ENCODE measurements around the gene CAMTA1. TPM values are rescaled to one million over a fixed set of nuclear protein-coding genes. Genes with fewer than 3 reads are reported as not detected.
"Not testable (repeated sequence)": the region's sequence is repeated elsewhere in the genome, so short reads cannot be mapped to it uniquely, and the experiment has no call there.

CAMTA1 gene
- total RNA-seq, 1 donor, result 56.1 TPM

DNA sequence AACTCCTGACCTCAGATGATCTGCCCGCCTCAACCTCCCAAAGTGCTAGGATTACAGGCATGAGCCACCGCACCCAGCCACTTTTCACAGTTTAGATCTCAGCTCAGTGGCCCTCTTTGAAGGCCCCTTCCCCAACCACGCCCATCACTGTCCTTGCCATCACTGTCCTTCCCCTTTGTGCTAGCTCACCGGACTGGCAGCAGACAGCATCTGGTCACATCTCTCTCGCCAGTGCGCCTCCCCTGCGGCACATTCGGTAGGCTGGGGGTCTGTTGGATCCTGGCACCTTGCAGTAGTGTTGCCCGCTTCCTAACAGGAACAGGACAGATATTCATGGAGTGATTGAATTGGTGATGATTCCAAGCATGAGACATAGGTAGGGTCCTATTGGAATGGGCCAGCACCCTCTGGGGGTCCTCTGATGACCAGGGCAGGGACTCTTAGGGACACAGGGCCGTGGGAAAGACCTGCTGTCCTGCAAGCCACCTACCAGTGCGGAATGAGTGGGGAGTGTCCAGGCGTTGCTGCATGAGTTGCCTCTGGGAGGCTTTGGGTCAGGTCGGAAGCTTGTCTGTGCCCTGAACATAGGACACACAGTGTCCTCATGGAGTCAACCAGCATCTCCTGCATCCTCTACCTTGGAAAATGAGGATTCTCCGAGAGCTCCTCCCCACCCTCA, 807.0 kb downstream of the CAMTA1 start:
- H3K4me3 ChIP-seq (ENCODE audit: low read depth, low read length), result no peak overlapping the region
- TF ChIP-seq, protein P1, sequence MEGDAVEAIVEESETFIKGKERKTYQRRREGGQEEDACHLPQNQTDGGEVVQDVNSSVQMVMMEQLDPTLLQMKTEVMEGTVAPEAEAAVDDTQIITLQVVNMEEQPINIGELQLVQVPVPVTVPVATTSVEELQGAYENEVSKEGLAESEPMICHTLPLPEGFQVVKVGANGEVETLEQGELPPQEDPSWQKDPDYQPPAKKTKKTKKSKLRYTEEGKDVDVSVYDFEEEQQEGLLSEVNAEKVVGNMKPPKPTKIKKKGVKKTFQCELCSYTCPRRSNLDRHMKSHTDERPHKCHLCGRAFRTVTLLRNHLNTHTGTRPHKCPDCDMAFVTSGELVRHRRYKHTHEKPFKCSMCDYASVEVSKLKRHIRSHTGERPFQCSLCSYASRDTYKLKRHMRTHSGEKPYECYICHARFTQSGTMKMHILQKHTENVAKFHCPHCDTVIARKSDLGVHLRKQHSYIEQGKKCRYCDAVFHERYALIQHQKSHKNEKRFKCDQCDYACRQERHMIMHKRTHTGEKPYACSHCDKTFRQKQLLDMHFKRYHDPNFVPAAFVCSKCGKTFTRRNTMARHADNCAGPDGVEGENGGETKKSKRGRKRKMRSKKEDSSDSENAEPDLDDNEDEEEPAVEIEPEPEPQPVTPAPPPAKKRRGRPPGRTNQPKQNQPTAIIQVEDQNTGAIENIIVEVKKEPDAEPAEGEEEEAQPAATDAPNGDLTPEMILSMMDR (IDR thresholded peaks at IDR 0.05; ENCODE audit: insufficient read depth, low read depth, low read length), result no peak
- DNase-seq (ENCODE audit: low read depth), result no peak

DNA sequence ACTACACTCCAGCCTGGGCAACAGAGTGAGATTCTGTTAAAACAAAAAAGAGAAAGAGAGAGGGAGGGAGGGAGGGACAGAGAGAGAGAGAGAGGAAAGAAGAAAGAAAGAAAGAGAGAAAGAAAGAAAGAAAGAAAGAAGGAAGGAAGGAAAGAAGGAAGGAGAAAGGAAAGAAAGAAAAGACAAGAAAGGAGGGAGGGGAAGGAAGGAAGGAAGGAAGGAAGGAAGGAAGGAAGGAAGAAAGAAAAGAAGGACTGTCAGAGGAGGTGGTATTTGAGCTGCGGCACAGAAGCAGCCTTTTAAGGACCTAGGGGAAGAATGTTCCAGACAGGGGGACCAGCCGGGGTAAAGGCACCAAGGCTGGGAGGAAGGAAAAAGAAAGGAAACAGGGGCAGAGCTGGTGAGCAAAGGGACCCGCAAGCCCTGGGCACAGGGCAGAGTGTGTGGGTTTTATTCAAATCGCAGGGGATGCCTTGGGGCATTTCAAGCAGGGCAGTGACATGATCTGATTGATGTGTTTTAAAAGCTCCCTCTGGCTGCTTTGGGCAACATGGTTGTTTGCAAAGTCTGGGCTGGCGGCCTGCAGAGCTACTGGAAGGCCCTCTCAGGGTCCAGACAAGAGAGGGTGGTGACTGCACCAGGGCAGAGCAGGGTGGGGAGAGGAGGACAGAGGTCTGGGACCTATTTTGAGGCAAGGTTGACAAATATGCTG, 808.9 kb downstream of the CAMTA1 start:
- H3K4me3 ChIP-seq (ENCODE audit: low read depth, low read length), result no peak overlapping the region
- TF ChIP-seq, protein P1 (IDR thresholded peaks at IDR 0.05; ENCODE audit: insufficient read depth, low read depth, low read length), result no peak
- DNase-seq (ENCODE audit: low read depth), result no peak

DNA sequence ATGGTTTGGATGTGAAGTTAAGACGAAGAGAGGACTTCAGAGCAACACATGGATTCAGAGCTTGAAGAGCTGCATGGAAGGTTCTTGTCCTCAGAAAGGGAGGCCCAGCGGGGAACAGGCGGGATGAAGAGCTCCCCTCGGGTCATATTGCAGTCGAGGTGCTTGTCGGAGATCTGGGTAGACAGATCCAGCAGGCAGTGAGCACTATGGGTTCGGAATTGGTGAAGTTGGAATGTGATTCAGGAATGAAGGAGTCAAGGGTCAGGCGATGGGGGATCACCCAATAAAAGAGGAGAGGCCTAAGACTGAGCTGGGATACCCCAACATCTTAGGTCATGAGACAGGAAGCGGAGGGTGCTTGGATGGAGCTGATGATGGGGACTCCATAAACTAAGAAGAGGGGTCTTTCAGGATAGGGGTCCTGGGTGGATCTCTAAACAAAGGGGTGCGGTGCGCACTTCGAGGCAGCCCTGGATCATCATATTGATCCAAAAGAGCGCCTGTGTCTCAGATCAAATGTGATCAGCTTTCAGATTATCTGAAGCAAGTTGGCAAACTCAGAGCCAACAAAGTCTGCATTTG, 809.6 kb downstream of the CAMTA1 start:
- DNase-seq (ENCODE audit: low read depth), result no peak
- TF ChIP-seq, protein P1 (IDR thresholded peaks at IDR 0.05; ENCODE audit: insufficient read depth, low read depth, low read length), result no peak
- H3K4me3 ChIP-seq (ENCODE audit: low read depth, low read length), result no peak overlapping the region

DNA sequence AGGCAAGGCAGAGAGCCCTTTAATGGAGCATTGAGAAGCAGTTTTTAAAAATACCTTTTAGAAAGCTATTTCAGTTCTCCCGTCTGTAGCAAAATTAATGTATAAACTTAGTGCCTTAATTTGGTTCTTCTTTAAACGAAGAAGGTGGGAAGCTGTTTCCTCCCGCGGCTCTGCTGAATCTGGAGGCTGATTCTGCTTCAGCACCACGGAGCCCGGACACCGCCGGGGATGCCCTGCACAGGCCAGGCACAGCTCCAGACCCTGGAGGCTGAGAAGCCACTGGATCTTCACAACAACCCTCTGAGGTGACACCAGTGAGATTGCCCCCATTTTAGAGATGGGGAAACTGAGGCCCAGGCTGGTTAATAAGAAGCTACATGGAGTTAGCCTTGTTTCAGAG, 810.1 kb downstream of the CAMTA1 start:
- H3K4me3 ChIP-seq (ENCODE audit: low read depth, low read length), result no peak overlapping the region
- TF ChIP-seq, protein P1 (IDR thresholded peaks at IDR 0.05; ENCODE audit: insufficient read depth, low read depth, low read length), result no peak
- no peak for DNase-seq (ENCODE audit: low read depth)

DNA sequence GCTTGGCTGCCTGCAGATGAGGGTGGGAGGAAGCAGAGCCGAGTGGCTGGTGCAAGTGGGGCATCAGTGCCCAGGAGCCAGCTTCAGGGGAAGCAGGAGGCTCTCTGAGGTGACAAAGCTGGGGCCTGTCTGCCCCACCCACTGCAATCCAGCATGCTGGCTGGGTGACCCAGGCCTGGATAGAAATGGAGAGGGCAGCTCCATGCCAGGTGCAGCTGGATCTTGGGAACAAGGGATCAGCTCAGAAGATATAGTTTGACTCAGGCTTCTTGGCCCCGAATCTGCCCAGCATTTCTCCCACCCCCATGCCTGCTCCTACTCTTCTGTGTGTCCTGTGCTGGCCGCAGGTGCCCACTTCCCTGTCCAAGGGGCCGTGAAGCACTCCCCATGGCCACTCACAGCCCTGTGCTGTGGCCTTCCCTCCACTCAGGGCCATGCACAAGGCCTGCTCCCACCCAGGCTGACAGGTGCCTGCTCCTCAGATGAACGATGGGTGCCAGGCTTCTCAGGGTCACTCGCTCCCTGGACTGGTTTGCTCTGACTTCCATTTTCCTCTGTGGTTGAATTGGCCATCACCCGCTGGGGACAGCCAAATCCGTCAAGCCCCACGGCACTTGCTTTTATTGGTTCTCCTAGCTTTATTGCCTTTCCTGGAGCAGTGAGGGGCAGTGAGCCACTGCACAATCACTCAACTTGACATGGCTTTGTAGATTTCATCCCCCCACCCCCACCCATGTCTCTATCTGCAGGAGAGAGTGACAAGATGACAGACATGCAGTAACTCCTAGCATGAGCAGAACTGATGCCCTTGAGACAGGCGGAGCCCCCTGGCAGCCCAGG, 811.1 kb downstream of the CAMTA1 start:
- H3K4me3 ChIP-seq (ENCODE audit: low read depth, low read length), result no peak overlapping the region
- TF ChIP-seq, protein P1 (IDR thresholded peaks at IDR 0.05; ENCODE audit: insufficient read depth, low read depth, low read length), result no peak
- no peak for DNase-seq (ENCODE audit: low read depth)

DNA sequence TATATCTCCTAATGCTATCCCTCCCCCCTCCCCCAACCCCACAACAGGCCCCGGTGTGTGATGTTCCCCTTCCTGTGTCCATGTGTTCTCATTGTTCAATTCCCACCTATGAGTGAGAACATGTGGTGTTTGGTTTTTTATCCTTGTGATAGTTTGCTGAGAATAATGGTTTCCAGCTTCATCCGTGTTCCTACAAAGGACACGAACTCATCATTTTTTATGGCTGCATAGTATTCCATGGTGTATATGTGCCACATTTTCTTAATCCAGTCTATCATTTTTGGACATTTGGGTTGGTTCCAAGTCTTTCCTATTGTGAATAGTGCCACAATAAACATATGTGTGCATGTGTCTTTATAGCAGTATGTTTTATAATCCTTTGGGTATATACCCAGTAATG, 812.8 kb downstream of the CAMTA1 start:
- DNase-seq (ENCODE audit: low read depth); H3K4me3 ChIP-seq (ENCODE audit: low read depth, low read length): not testable (repeated sequence)

DNA sequence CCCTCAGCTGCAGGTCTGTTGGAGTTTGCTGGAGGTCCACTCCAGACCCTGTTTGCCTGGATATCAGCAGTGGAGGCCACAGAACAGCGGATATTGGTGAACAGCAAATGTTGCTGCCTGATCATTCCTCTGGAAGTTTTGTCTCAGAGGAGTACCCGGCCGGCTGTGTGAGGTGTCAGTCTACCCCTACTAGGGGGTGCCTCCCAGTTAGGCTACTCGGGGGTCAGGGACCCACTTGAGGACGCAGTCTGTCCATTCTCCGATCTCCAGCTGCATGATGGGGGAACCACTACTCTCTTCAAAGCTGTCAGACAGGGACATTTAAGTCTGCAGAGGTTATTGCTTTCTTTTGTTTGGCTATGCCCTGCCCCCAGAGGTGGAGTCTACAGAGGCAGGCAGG, 819.7 kb downstream of the CAMTA1 start:
- H3K4me3 ChIP-seq (ENCODE audit: low read depth, low read length); DNase-seq (ENCODE audit: low read depth): not testable (repeated sequence)

Measured in fibroblast of villous mesenchyme (primary cell).